HG03521 (cell line): ENCODE data around the gene TRMT1L.

Source experiments
- ATAC-seq: cut with Tn5 transposase; IDR thresholded peaks from one replicate; pipeline ENCODE4 v1.9.1; 2021; ENCODE audit warnings: mild to moderate bottlenecking, moderate library complexity; ENCODE audit not compliant: unreplicated experiment

Gene TRMT1L

DNA sequence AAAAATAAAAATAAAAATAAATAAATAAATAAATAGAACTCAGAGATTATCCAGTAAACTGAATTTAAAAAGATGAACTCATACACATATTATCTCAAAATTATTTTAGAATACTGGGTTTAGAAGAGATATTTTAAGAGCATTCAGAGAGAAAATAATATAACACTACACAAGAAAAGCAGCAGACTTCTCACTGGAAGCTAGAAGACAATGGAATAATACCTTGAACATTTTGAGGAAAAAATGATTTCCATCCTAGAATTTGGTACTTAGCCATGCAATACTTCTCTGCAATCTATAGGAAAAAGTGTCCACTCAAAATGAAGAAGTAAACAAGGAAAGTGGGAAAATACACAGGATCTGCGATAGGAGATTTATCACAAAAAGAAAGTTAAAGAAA is 24.2 kb downstream of the TRMT1L start:
- ATAC-seq: no peak

DNA sequence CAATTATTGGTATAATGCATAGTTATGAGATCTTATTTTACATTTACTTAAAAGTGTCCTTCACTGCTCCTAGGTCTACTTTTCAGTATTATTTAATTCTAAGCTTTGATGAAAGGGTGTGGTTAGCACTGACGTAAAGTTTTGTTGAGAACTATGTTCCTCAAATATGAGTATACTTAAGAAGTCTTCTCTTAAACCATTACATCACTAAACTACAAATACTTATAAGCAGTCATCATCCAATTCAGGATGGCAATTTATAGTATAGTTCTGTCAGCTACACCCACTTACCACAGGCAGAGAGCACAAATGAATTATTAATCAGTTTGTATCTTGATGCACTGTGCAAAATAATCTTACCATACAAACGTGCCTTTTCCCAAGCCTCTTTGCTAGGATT is 27.0 kb downstream of the TRMT1L start:
- no peak for ATAC-seq

DNA sequence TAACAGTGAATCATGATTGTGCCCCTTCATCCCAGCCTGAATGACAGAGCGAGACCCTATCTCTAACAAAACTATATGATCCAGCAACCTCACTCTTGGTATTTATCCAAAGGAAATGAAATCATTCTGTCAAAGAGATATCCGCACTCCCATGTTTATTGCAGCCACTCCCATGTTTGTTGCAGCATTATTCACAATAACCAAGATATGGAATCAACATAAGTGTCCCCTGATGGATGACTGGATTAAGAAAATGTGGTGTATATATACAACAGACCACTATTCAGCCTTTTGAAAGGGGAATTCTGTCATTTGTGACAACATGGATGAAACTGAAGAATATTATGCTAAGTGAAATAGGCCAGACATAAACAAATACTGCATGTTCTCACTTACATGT is 44.4 kb downstream of the TRMT1L start:
- no peak for ATAC-seq

DNA sequence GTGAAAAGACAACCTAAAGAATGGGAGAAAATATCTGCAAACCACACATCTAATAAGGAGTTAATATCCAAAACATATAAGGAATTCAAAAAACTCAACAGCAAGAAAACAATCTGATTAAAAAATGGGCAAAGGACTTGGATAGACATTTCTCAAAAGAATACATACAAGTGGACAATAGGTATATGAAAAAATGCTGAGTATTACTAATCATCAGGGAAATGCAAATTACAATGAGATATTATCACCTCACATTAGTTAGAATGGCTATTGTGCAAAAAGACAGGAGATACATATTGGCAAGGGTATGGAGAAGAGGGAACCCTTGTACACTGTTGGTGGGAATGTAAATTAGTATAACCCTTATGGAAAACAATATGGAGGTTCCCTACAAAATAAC is 44.9 kb downstream of the TRMT1L start:
- ATAC-seq: no peak

DNA sequence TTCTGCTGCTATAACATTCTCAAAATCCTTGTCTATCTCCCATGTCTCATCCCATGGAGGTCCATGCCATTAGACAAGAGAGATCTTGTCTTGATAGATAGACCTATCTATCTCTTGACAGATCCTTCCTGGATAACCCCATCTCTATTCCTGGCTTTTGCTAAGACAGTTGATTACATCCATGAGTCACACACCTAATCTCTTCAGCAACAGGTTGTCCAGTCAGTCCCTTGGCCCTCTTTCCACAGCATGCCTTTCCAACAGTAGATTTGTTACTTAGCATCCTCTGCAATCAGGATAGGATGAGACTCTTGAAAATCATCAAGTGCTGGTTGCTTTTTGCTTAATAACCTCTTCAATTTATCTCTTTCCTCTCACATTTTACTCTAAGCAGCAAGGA is 46.6 kb downstream of the TRMT1L start:
- ATAC-seq: no peak

DNA sequence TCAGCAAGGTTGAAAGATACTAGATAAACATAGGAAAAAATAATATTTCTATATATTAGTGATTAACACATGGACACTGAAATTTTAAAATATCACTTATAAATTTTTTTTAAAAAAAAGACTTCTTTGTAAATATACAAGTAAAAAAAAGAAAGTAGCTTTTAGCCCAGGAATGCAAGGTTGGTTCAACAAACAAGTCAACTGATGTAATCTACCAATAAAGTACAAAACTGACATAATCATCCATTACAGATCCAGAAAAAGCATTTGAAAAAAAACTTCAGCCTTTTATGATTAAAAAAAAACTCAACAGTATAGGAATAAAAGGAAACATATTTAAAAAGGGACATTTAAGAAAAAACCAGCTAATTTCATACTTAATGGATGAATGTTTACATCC is 48.4 kb downstream of the TRMT1L start:
- ATAC-seq: no peak

DNA sequence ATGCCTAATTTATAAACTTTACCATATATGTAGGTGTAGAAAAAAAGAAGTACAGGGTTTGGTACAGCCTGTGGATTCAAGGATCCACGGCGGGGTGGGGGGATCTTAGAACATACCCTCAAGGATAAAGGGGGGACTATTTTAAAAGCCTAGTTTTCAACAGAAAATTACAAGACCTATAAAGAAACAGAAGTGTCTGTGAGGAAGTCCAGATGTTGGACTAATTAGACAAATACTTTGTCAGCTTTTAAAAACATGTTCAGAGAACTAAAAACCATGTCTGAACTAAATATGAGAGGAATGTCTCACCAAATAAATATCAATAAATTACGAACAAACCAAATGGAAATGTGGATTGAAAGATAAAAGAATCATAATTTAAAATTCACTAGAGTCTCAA is 51.6 kb downstream of the TRMT1L start:
- ATAC-seq: no peak

DNA sequence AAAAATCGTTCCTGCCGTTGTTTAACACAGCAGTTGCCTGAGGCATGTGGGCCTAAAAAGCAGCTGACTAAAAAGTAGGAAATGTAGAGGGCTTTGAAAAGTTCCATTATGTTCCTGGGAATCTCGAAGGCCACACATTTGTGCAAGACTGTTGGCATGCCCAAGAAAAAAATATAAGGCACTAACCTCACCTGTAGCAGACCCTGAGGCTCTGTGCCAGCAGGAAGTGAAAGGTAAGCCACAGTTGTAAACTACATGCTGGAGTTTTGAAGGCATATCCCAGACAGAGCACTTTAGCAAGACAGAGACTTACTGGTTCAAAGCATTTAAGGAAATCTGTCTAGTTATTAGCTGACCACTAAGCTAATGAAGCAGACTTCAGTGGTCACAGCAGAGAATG is 52.7 kb downstream of the TRMT1L start:
- ATAC-seq: no peak

DNA sequence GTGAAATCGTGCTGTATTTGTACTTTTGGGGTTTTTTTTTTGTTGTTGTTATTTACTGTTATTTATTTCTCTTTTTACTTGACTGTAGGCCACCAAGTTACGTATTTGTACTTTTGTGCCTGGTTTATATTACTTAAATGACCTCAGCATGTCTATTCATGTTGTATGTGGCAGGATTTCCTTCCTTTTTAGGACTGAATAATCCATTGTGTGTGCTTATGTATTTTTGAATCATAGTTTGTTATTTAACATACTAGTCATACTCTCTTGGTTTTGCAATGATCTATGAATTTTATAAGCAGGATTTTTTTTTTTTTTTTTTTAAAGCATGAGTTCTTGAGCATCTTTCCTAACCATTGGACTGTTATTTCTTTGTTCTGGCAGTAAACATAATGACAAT is 60.2 kb downstream of the TRMT1L start:
- ATAC-seq: no peak

DNA sequence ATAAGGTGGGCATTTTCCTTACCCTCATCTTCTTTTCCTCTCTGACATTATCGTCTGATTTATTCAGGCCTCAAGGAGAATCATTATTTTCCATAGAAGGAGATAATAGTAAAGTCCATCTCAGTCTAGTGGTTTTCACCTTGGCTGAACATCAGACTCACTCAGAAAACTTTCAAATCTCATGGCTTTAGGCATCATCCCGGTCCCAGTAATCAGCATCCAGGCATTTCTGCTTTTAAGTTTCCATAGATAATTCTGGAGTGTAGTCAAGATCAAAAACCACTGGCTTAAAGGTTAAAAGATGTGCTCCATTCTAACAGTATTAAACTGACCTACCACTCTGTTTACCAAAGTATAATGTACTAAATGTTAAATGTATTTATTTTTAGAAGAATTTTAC is 62.0 kb downstream of the TRMT1L start:
- no peak for ATAC-seq

DNA sequence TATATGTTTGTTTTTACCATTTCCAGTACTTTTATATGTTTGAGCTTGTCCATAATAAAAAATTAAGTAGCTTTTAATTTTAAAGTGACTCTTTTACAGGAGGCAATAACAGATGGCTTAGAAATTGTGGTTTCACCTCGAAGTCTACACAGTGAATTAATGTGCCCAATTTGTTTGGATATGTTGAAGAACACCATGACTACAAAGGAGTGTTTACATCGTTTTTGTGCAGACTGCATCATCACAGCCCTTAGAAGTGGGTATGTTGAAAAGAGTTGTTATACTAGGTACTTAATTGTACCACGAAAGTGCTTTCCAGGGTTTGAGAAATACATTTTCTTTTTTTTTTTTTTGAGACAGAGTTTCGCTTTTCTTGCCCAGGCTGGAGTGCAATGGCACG is 65.3 kb downstream of the TRMT1L start:
- no peak for ATAC-seq

DNA sequence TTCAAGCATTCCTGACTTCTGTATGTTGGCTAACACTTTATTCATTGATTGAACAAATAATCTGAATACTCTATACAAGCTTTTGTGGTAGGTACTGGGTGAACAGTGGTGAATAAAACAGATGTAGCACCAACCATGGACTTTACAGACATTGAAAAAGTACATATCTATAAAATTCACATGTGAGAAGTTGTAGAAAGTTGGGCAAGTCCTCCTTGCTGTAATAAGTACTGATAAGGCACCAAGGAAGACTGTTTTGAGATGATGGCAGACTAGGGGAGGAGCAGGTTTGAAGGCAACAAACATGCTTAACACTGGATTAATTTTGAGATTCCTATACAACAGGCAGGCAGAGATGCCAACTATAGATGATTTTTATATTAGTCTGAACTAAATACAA is 69.0 kb downstream of the TRMT1L start:
- no peak for ATAC-seq

DNA sequence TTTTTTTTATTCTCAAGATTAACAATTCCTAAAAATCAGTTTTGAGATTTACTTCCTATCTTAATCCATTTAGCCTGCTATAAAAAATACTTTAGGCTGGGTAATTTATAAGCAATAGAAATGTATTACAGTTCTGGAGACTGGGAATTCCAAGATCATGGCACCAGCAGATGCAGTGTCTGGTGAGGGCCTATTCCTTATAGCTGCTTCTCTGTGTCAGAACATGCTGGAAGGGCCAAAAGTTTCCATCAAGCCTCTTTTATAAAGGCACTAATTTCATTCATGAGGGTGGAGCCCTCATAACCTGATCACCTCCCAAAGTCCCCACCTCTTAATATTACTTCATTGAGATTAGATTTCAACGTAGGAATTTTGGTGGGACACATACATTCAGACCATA is 69.7 kb downstream of the TRMT1L start:
- ATAC-seq: no peak

DNA sequence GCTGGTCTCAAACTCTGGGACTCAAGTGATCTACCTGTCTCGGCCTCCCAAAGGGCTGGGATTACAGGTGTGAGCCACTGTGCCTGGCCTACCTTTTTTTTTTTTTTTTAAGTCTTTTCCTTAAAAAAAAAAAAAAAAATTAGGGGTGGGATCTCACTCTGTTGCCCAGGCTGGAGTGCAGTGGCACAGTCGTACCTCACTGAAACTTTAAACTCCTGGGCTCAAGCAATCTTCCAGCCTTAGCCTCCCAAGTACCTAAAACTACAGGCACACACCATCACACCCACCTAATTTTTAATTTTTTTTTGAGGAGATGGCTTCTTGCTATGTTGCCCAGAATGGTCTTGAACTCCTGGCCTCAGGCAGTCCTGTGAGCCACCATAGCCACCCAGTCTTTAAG is 72.9 kb downstream of the TRMT1L start:
- no peak for ATAC-seq

DNA sequence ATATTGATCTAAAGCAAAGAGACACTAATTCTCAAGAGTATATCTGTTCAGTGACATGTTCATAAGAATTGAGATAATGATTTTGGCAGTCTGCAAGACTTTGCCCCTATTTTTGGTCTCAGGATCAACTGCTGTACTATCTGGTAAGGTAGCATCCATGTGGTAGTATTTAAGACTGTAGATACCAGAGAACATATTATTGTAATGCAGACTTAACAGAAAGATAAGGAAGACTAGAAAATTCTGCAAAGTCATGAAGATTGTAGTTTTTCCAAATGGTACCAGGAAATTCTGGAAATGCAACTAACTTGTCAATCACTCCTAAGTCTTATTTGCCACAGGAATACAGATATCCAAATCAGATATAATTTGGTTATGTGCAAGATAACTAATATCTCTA is 76.3 kb downstream of the TRMT1L start:
- ATAC-seq: no peak

DNA sequence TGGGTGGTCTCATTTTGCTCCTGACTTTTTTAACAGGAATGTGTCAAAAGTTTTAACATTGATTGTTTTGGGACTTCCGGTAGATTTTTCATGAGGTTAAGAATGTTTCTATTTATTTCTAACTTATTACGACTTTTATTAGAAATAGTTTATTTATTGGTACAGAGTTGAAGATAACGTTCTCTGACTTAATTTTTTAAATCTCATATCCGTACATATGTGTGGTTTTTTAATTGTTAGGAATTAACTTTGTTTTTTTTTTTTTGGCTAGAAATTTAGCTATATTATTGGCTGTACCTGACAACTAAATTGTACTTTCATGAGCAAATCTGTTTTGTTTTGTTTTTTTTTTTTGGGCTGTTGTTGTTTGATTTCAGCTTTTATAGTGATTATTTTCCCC is 79.4 kb downstream of the TRMT1L start:
- ATAC-seq: no peak

DNA sequence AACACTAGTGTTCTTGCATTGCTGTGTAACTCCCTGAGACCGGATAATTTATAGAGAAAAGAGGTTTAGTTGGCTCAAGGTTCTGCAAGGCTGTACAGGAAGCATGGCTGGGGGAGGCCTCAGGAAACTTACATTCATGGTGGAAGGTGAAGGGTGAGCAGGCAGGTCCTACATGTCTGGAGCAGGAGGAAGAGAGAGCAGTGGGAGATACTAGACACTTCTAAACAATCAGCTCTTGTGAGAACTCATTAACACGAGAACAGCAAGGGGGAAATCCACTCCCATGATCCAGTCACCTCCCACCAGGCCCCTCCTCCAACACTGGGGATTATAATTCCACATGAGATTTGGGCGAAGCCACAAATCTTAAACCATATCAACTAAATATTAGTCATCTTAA is 81.3 kb downstream of the TRMT1L start:
- ATAC-seq: no peak

DNA sequence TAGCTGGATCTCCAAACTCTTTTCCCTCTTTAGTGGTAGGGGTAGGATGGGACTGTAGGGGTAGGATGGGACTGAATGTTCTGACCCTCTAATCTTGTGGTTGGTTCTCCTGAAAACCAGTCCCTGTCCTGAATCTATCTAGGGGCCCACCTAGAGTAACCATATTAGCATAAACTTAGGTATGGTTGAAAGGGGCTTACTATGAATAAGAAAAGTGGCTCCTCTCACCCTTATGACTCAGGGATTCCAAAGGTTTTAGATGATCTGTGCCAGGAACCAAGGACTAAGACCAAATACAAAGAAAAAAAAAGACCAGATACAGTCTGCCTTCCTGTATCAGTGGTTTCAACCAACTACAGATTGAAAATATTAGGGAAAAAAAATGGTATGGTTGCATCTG is 82.4 kb downstream of the TRMT1L start:
- no peak for ATAC-seq

DNA sequence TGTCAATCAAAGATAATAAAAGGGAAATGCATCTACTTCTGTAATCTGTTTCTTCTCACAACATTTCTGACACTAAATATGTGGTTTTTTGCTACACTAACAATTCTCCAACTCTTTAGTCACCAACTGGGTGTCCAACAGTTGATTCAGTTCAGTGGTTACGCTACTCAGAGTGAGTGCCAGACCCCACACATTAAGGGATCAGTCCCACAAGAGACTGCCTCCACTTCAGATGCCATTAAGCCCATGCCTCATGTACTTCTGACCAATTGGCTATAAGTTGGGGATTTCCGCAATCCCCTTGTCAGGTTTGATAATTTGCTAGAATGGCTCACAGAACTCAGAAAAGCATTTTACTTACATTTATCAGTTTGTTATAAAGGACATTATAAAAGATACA is 83.0 kb downstream of the TRMT1L start:
- ATAC-seq: no peak

DNA sequence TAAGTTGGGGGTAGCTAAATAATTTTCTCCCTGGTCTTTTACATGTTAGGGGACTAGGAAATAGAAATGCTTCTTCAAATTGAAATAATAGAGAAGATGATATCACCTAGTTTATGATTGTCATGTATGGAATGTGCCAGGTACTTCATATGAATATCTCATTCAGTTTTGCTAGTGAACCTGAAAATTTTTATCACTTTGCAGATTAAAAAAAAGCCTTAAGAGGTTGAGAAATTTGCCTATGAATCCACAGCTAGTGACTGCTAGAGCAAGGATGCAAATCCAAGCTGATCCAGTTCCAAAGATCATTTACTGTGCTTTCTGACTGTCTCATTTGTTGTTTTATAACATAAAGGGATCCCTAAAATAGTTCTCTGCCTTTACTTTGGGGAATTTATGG is 86.7 kb downstream of the TRMT1L start:
- no peak for ATAC-seq

DNA sequence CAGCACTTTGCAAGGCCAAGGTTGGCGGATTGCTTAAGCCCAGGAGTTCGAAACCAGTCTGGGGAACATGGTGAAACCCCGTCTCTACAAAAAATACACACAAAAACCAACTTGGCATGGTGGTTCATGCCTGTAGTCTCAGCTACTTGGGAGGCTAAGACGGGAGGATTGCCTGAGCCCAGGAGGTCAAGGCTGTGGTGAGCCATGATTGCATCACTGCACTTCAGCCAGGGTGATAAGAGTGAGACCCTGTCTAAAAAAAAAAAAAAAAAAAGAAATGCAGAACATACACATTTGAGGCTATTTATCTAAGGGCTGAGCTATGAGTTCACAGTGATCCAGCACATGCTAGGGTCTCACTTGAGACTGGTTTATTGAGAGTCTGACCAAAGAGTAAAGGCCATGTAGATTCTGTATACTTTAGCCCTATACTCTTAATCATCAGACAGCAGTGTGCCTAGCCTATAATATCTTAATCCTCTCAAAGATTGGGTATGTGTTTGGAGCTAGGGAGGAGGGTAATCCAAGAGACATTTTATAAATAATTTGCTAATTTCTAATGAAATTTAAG is 87.5 kb downstream of the TRMT1L start:
- ATAC-seq: no peak

DNA sequence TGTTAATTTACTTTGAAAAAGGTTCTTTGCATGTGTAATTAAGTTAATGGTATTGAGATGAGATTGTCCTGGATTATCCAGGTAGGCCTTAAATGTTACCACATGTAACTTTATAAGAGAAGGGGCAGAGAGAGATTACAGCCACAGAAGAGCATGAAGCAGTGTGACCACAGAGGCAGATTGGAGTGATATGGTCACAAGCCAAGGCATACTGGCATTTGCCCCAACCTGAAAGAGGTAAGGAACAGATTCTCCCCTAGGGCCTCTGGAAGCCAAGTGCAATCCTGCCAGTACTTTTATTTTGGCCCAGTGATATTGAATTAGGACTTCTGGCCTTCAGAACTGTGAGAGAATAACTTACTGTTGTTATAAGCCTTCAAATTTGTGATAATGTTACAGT is 88.4 kb downstream of the TRMT1L start:
- no peak for ATAC-seq
